Activated CD8-positive, alpha-beta memory T cell treated with anti-CD3 and anti-CD28 coated beads for 48 hours (primary cell): ENCODE results near the gene BRI3BP.
"Not testable (repeated sequence)": the region's sequence is repeated elsewhere in the genome, so short reads cannot be mapped to it uniquely, and the experiment has no call there.

Experiments used
- DNase-seq, 3 experiments: peaks; one replicate each; pipeline ENCODE4 v3.0.0-alpha.2; 2020; ENCODE audit warnings: low read depth in 2 of 3, low spot score in 2 of 3

The BRI3BP gene

DNA sequence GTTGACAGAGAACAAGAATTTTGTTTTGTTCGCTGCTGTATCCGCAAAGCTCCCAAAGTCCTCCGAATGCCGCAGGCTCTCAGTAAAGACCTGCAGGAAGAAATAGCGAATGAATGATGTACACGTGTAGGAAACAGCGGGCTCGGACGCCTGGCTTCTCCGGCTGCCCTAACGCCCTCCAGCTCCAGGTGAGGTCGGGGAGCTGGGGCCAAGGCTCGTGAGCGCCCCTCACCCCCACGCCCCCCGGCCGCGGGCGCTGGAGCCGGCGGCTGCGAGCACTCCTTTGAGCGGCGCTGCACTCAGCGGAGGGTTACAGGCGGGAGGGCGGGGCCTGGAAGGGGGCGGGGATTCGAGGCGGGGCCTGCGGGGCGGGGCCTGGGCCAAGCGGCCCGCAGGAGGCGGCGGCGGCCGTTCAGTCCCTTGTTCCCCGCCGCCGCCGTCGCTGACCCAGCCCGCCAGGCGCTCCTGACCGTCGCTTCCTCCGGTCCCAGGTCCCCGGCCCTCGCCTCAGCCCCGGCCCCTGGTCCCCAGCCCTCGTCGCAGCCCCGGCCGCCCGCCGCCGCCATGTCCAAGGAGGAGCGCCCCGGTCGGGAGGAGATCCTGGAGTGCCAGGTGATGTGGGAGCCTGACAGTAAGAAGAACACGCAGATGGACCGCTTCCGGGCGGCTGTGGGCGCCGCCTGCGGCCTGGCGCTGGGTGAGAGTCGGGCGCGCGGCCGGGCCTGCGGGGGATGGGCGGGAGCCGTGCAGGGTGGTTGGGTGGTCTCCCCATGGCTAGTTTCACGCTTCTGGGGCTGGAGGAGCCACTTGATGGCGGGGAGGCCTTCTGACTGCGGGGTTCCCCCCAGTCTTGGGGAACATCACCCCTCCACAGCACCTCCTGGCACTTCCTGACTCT is 71.8 kb downstream of the BRI3BP start, which contains the start of gene AACS:
TSS of gene AACS (plus strand) at position 415 of the 898 bp plus-strand sequence. CDS start at position 565, 150 bp downstream.
- DNase-seq, result peak; percentile 55 to 71 (median 56)

DNA sequence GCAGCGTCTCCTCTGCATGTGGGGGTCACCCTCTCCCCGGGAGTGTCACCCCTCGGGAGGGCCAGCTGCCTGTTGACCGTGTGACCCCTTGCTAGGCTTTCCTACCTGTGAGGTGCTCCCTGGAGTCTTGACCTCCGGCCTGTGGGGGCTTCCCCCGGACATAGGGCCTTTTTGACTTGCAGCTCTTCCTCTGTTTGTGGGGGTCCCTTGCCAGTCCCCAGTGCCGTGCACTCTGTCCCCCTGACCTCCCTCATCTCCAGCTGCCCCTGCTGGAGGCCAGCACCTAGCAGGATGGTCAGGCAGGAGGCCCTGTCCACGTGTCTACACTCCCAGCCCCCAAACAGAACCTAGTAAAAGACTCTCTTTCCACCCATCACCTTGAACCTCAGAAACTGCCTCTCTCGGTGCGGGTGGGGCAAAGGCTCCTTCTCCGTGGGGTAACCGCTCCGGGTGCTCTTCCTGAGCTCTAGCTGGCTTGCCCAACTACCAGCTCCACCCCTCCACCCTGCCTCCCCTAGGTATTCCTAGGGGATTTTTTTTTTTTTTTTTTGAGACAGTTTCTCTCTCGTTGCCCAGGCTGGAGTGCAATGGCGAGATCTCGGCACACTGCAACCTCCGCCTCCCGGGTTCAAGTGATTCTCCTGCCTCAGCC is 72.6 kb downstream of the BRI3BP start:
- no peak for DNase-seq

DNA sequence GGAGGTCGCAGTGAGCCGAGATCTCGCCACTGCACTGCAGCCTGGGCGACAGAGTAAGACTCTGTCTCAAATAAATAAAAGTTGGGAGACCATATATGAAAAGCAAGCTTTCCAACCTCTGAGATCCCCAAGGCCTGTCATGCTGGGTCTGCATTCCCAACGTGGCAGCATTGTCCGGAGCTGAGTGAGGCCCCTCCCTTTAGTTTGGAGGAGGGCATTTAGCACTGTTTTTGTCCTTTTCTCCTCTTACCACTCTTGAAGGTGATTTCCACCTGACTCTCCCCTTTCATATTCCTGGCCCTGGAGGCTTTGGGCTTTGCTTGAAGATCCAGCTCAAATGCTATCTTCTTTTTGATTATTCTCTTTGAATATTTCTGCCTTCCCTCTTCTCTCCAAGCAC is 74.9 kb downstream of the BRI3BP start:
- no peak for DNase-seq

DNA sequence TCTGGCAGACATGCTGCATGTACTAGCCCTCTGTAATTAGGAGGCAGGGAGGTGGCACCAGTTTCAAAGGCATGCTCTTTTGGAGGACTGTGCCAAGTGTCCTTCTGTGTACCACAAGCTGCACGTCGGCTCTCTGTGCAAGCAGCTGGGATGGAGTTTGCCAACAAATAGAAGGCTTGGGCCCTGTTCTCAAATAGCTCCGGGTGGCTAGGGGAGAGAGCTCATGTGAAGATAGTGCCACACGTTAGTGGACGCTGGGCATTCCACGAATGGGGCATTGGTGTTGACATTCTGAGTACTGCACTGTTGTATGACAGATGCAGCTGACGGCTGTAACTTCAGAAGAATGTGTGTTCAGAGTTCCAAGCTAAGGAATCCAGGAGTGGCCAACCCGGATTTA is 76.2 kb downstream of the BRI3BP start:
- DNase-seq, result no peak

DNA sequence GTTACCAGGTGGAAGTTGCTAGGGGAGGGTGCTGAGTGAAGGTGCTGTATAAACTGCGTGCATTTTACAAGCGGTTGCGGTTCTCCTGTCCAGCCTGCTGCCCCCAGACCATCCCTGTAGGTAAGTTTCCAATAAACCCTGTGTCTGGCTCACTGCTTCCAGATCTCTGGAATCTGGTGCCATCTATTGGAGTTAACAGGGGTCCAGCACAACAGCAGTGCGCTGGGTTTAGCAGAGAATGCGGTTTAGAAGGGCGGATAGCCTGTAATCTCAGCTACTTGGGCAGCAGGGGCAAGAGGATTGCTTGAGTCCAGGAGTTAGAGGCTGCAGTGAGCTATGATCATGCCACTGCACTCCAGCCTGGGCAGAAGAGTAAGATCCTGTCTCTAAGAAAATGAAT is 76.7 kb downstream of the BRI3BP start:
- no peak for DNase-seq

DNA sequence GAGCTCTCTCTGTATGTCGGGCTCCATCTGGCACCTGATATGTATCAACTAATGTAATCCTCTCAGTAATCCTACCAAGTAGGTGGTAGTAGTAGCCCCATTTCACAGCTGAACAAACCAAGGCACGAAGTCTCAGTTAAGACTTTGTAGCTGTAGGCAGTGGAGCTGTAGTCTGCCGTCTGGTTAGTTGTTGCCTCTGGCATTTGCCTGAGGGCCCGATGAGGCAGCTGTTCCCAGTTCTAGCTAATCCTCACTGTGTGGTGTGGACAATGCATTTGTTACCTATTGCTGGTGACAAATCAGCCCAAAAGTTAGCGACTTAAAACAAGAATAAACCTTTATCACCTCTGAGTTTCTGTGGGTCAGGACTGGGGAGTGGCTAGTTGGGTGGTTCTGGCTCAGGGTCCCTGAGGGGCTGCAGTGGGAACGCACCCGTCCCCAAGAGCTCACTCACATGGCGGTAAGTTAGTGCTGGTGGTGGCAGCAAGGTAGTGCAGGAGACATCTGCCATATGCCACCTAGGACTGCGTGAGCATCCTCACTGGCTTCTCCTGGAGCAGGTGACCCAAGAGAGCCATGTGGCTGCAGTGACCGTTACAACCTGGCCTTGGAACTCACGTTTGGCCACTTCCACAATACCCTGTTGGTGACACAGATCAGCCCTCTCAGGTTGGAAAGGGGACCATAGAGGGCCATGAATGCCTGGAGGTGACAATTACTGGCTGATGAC is 77.4 kb downstream of the BRI3BP start:
- no peak for DNase-seq

DNA sequence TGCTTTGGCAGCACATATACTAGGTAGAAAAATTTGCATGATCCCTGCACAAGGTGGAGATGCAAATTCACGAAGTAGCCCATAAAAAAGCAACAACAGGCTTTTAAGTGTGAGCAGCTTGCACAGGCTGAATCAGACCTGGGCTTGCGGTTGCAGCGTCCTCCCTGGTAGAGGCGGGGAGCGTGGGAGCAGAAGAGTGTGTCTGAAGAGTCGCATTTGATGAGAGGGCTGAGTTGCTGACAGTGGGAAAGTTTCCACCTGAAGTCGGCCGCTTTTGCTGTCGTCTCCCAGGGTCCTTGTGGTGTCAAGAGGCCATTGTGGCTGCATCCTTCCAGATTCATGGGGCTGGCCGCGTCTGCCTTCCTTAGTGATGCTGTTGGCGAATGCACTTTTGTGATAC is 78.0 kb downstream of the BRI3BP start:
- no peak for DNase-seq

DNA sequence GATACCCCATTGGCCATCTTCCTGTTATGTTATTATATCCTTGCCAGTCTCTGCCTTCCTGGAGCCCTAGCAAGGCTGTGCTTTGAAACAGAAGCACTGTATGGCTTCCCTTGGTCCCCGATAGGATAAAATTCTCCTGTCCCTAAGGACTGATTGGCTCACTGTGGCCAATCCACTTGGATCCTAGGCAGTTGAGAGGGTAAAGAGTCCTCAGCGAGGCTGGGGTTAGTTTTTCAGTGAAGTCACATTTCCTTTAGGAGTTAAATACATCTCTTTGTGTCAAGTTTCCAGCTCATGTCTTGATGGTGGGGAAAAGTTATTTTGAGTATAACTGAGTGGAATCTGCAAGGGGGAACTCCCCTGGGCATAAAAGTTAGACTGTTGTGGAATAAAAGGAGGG is 79.1 kb downstream of the BRI3BP start:
- no peak for DNase-seq

DNA sequence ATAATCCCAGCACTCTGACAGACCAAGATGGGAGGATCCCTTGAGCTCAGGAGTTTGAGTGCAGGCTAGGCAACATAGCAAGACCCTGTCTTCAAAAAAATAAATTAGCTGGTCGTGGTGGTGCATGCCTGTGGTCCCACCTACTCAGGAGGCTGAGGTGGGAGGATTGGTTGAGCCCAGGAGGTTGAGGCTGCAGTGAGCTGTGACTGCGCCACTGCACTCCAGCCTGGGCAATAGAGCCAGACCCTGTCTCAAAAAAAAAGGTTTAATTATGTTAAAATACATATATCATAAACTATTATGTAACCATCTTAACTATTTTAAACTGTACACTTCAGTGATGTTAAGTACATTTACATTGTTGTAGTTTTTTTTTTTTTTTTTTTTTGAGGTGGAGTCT is 80.8 kb downstream of the BRI3BP start:
- DNase-seq, result not testable (repeated sequence)

DNA sequence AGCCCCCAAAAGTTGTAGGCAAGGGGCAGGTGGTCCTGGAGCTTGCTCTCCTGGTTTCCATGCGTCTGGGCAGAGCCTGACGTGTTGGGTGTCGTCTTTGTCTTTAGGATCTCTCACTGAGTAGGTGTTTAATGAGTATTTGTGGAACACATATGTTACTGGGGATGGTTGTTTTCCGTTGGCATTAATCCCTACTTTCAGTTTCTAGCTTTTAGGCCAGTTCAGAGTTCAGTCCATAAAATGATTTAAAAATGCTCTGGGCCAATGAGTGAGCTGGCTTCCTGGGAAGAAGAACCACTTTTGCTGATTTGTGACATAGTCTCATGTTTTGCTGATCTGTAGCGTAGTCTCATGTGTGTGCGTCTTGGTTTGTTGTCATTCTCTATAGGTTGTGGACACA is 82.7 kb downstream of the BRI3BP start:
- no peak for DNase-seq

DNA sequence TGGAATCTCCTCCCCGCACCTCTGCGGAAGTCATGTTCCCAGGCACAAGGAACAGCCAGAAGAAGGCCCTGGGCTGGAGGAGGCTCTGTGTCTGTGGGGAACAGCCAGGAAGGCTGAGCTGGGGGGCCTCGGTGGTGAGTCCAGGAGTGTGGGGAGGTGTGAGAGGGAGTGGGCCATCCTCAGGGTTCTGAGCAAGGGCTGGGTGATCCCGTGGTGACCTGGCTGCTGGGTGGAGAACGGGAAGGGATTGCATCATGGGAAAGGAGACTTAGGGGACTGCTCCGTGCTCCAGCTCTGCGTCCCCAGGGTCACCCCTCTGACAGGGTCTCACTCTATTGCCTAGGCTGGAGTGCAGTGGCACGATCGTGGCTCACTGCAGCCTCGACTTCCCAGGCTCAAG is 85.6 kb downstream of the BRI3BP start:
- DNase-seq, result no peak

DNA sequence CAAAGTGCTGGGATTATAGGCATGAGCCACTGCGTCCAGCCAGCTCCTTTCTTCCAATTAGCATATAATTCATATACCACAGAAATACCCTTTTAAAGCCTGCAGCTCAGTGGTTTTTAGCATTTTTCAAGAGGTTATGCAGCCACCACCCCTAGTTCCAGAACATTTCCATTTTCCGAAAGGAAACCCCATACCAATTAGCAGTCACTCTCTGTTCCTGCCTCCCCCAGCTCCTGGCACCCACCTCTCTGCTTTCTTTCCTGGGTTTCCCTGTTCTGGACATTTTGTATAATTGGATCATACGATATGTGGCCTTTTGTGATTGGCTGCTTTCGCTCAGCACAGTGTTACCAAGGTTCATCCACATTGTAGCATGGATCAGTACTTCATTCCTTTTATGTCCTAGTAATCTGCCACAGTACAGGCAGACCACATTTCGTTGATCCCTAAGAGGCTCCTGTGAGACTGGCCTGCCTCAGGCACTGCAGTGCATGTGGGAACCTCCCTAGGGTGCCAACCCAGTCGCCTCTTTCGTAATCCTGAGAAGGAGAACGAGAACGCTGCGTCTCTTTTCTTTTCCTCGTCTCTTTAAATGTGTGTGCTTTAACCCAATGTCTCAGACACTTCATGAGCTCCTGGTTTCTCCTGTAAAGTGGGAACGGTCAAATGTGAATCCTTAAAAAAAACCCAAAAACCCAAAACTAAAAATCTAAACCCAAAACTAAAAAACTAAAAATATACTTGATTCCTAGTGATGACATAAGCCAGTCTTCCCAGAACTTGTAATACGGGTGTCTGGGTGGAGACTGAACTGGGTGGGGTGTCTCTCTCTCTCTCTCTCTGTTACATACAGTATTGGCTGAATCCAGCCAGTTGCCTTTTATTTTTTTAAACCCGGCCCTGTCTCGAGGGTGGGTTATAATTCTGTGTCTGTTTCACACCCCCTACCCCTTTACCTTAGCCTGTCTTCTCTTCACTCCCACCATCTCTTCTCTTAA is 86.5 kb downstream of the BRI3BP start:
- DNase-seq, result no peak
